GM12872 (cell line): ENCODE measurements around the gene CASK.

Experiments used
- TF ChIP-seq, protein P1 (sequence below): IDR thresholded peaks from 3 replicates; pipeline ENCODE4 v1.5.1; 2011; ENCODE audit warnings: low read depth, mild to moderate bottlenecking, low read length, moderate library complexity; ENCODE audit not compliant: insufficient read depth

The CASK gene

DNA sequence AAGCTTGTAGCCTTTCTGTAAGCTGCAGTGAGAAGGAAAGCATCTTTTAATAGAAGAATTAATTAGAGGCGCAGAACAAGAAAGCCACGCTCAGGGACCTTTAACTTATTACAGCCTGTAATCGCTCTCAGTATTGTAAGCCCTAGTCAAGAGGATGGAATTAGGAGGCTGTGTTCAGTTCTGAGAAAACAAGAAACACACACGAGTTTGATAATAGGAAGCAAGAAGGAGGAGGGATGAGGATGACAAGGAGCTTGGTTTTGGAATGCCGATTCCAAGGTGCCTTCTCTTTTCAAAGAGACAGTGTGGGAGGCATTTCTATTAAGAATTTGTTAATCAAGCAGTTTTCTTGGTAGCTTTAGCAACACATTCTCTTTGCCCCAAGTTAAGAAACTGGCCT lies 406.9 kb downstream of the CASK start:
- TF ChIP-seq, protein P1, sequence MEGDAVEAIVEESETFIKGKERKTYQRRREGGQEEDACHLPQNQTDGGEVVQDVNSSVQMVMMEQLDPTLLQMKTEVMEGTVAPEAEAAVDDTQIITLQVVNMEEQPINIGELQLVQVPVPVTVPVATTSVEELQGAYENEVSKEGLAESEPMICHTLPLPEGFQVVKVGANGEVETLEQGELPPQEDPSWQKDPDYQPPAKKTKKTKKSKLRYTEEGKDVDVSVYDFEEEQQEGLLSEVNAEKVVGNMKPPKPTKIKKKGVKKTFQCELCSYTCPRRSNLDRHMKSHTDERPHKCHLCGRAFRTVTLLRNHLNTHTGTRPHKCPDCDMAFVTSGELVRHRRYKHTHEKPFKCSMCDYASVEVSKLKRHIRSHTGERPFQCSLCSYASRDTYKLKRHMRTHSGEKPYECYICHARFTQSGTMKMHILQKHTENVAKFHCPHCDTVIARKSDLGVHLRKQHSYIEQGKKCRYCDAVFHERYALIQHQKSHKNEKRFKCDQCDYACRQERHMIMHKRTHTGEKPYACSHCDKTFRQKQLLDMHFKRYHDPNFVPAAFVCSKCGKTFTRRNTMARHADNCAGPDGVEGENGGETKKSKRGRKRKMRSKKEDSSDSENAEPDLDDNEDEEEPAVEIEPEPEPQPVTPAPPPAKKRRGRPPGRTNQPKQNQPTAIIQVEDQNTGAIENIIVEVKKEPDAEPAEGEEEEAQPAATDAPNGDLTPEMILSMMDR, result no peak

DNA sequence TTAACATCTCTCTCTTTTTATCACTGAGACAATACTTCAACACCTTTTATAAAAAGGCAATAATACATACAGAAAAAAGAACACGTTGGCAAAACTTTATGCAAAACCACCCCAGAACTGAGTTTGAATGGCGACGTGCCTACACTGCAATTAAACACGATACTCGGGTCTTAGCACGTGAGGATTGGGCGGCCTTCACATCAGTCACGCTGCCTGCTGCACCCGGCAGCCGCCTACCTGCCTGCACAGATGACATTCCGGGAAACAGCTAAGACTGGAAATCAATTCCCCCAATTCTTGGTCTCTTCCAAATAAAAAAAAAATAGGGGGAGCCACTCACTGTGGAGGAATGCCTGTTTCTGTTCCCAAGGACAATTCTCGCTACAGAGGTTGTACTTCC lies 408.0 kb downstream of the CASK start:
- TF ChIP-seq, protein P1, result no peak

DNA sequence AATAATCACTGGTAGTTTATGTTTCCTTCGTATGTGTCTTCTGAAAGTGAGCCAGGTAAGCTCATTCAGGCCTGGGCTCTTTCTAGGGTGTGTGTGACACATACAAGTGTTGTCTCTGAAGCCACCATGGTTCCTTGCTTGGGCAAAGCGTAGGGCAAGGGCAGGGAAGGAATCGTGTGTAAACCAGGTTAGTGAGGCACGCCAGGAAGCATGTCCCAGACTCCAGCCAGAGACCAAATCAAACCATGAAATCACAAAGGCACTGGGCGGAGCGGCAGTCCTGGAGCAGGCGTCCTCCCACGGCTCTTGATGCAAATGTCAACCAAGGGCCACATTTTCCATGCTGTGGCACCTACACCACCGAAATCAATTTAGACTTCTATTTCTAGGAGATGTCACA lies 409.2 kb downstream of the CASK start:
- TF ChIP-seq, protein P1, result no peak

DNA sequence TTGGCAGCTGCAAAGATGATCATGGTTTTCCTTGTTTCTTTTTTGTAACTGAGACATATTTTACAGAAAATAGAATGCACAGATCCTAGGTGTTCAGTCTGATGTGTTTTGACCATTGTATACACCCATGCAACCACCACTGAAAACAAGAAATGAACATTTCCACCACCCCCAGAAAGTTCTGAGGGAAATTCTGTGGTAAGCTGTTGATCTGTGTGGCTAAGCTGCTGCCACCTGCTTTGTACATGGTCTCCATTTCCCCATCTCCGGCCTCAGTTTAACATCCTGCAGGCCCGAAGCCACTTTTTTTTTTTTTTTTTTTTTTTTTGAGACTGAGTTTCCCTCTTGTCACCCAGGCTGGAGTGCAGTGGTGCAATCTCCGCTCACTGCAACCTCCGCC lies 411.0 kb downstream of the CASK start:
- TF ChIP-seq, protein P1, result no peak

DNA sequence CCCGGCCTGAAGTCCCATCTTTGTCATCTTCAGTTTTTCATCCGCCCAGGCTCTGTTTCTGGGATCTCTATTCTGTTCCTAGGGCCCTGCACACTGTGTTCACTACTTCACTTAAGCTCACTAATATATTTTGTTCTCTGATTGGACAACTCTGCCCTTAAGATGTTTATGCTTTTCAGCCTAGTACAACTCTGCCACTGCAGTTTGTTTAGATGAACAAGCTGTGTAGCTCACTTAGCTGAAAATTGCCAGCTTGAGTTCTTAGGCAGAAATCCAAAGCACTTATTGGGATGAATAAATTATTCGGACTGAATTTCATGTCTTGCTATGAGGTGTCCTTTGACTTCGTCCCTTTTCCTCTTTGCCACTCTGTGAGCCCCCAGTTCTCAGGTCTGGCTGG lies 415.4 kb downstream of the CASK start:
- TF ChIP-seq, protein P1, result no peak

DNA sequence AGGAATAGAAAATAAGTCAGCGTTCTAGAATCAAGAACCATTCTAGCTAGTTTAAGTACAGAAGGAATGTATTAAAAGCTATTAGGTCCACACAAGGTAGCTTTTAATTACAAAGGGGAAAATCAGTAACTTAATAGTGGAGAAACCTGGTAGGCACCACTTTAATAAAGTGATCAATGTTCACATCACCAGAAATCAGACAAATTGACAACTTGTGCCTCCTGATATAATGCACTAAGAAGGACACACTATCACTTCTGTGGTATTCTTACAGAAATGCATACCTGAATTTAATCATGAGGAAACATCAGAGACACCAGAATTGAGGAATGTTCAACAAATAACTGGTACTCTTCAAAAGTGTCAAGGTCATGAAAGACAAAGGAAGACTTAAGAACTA lies 421.4 kb downstream of the CASK start:
- TF ChIP-seq, protein P1, result no peak

DNA sequence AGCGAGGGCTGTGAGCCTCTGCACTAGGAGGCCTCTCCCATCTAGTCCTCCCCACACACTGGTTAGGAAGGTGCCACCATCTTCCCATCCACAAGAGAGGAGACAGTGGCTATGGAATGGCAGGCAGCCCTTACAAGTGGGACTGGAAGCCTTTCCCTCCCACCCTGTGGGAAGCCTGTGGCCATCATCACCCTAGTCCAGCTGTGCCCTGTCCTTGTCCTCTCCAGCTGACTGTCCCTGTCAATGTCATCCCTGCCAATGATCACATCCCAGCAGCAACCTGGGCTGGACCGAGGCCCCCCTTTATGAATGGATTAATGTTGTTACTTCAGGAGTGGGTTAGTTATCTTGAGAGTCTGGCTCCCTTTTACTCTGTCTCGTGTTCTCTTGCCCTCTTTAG lies 423.4 kb downstream of the CASK start:
- TF ChIP-seq, protein P1, result no peak

DNA sequence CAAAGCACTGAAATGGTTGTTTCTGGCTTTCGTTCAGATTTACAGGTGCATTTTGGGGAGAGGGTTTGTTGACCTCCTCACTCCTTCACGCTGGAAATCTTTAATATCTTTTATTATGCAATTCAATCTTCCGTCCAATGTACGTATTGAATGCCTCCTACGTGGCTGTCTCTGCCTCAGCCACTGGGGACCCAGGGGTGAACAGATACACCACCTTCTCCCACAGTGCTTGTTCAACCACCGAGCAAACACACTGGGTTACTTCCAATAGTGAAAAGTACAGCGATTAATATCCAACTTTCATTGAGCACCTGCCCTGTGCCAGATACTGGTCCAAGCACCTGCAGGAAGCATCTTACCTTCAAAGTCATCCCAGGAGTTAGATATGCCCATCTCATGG lies 424.2 kb downstream of the CASK start:
- TF ChIP-seq, protein P1, result no peak
